Astrocyte (in vitro differentiated cells and primary cell): ENCODE data around the gene TBC1D16. TPM values are rescaled to one million over a fixed set of nuclear protein-coding genes. Genes with fewer than 3 reads are reported as not detected.

Experiments
- DNase-seq: peaks from one replicate; pipeline ENCODE4 v3.0.0-alpha.2; 2010; ENCODE audit warnings: low read depth
- FAIRE-seq: peaks from 2 replicates; lab custom pipeline; 2011; peaks lifted over from hg19 to GRCh38; lab: Jason Lieb, UNC
- H2AFZ ChIP-seq: 2 replicates; pipeline ENCODE4 v1.6.0; 2012; ENCODE audit warnings: low read depth, low read length, inconsistent platforms
- H3K27ac ChIP-seq: 2 replicates; pipeline ENCODE4 v1.5.1; 2011; ENCODE audit warnings: low read depth, low read length, inconsistent platforms
- H3K27me3 ChIP-seq: 2 replicates; pipeline ENCODE4 v1.6.0; 2011; ENCODE audit warnings: low read length, inconsistent platforms; ENCODE audit not compliant: insufficient read depth
- H3K36me3 ChIP-seq: 2 replicates; pipeline ENCODE4 v1.5.1; 2011; ENCODE audit warnings: low read length, inconsistent platforms; ENCODE audit not compliant: insufficient read depth
- H3K4me1 ChIP-seq: 2 replicates; pipeline ENCODE4 v1.5.1; 2011; ENCODE audit warnings: low read length, inconsistent platforms; ENCODE audit not compliant: insufficient read depth
- H3K4me2 ChIP-seq: 2 replicates; pipeline ENCODE4 v1.6.0; 2012; ENCODE audit warnings: low read length, inconsistent platforms
- H3K4me3 ChIP-seq: 2 replicates; pipeline ENCODE4 v1.5.1; 2011; ENCODE audit warnings: low read depth, mild to moderate bottlenecking, low read length, inconsistent platforms; ENCODE audit not compliant: insufficient read depth
- H3K79me2 ChIP-seq: 2 replicates; pipeline ENCODE4 v1.6.0; 2012; ENCODE audit warnings: mild to moderate bottlenecking, low read length, inconsistent platforms; ENCODE audit not compliant: insufficient read depth
- H3K9ac ChIP-seq: 2 replicates; pipeline ENCODE4 v1.6.0; 2012; ENCODE audit warnings: mild to moderate bottlenecking, low read length, inconsistent platforms
- H3K9me3 ChIP-seq: 2 replicates; pipeline ENCODE4 v1.5.1; 2012; ENCODE audit warnings: low read depth, mild to moderate bottlenecking, low read length, inconsistent platforms; ENCODE audit not compliant: insufficient read depth
- H4K20me1 ChIP-seq: 2 replicates; pipeline ENCODE4 v1.6.0; 2012; ENCODE audit warnings: low read length, inconsistent platforms; ENCODE audit not compliant: insufficient read depth
- H3K27ac Mint-ChIP-seq: one replicate; pipeline ENCODE4 v1.8.0; 2021; ENCODE audit warnings: mild to moderate bottlenecking, mixed read lengths; ENCODE audit not compliant: unreplicated experiment
- H3K27me3 Mint-ChIP-seq: one replicate; pipeline ENCODE4 v1.8.0; 2021; ENCODE audit warnings: low read depth, mixed read lengths; ENCODE audit not compliant: unreplicated experiment
- H3K36me3 Mint-ChIP-seq: one replicate; pipeline ENCODE4 v1.8.0; 2021; ENCODE audit warnings: low read depth, mixed read lengths; ENCODE audit not compliant: unreplicated experiment
- H3K4me1 Mint-ChIP-seq: one replicate; pipeline ENCODE4 v1.8.0; 2021; ENCODE audit warnings: low read depth, mixed read lengths; ENCODE audit not compliant: unreplicated experiment
- H3K4me3 Mint-ChIP-seq: one replicate; pipeline ENCODE4 v1.8.0; 2021; ENCODE audit warnings: mild to moderate bottlenecking, moderate library complexity, mixed read lengths; ENCODE audit not compliant: unreplicated experiment
- H3K9me3 Mint-ChIP-seq: one replicate; pipeline ENCODE4 v1.8.0; 2021; ENCODE audit warnings: mild to moderate bottlenecking, mixed read lengths; ENCODE audit not compliant: unreplicated experiment
- CTCF ChIP-seq: IDR thresholded peaks from 2 replicates; pipeline ENCODE4 v1.5.1; 2011; ENCODE audit warnings: low read depth, mild to moderate bottlenecking, inconsistent platforms, low read length, moderate library complexity; ENCODE audit not compliant: insufficient read depth
- EZH2 ChIP-seq: IDR thresholded peaks from 2 replicates; pipeline ENCODE4 v1.6.1; 2012; ENCODE audit warnings: mild to moderate bottlenecking, low read length, inconsistent platforms; ENCODE audit not compliant: insufficient read depth
- total RNA-seq: library from RNA; stranded (reverse); gene quantifications from 2 replicates; pipeline ENCODE4 v1.2.1, GENCODE V29; 2021

TBC1D16 gene
- total RNA-seq, 1 donor from 2014 or later, result 37.6 TPM

GRCh38 chr17:80010283-80010858 is 25.3 kb downstream of the TBC1D16 start:
- Histone ChIP-seq H3K27me3 (no peaks in the 10 kb centered on the region), H3K27ac (no peak overlapping the region), H3K4me1 (no peaks in the 10 kb centered on the region), H3K9ac (no peak overlapping the region), H3K4me2 (no peak overlapping the region), H3K4me3 (no peak overlapping the region), H3K9me3 (no peaks in the 10 kb centered on the region), H3K36me3 (no peaks in the 10 kb centered on the region), H4K20me1 (peaks cover 54% of the 10 kb centered on the region), H2AFZ (no peak overlapping the region), H3K79me2 (peaks cover 7% of the 10 kb centered on the region)
- DNase-seq (no peak), FAIRE-seq (no peak)
- H3K27ac Mint-ChIP-seq, result no peak overlapping the region
- TF ChIP-seq CTCF (no peak), EZH2 (no peak)
- peaks cover 6% of the 10 kb centered on the region for H3K36me3 Mint-ChIP-seq
- no peak overlapping the region for H3K4me3 Mint-ChIP-seq
- no peaks in the 10 kb centered on the region for H3K4me1 Mint-ChIP-seq
- no peaks in the 10 kb centered on the region for H3K9me3 Mint-ChIP-seq
- no peaks in the 10 kb centered on the region for H3K27me3 Mint-ChIP-seq

- H3K4me3 Mint-ChIP-seq, result no peak overlapping the region
- Histone ChIP-seq H3K27me3 (no peaks in the 10 kb centered on the region), H2AFZ (no peak overlapping the region), H3K4me3 (no peak overlapping the region), H3K27ac (no peak overlapping the region), H3K79me2 (peaks cover 4% of the 10 kb centered on the region), H3K9ac (no peak overlapping the region), H3K9me3 (no peaks in the 10 kb centered on the region), H3K36me3 (no peaks in the 10 kb centered on the region), H3K4me2 (no peak overlapping the region), H4K20me1 (peaks cover 58% of the 10 kb centered on the region), H3K4me1 (no peaks in the 10 kb centered on the region)
- H3K36me3 Mint-ChIP-seq, result peaks cover 2% of the 10 kb centered on the region
- FAIRE-seq (no peak), DNase-seq (no peak)
- no peaks in the 10 kb centered on the region for H3K4me1 Mint-ChIP-seq
- no peaks in the 10 kb centered on the region for H3K27me3 Mint-ChIP-seq
- no peaks in the 10 kb centered on the region for H3K9me3 Mint-ChIP-seq
- no peak overlapping the region for H3K27ac Mint-ChIP-seq
- no peak for TF ChIP-seq CTCF
- no peak for TF ChIP-seq EZH2
Observed at GRCh38 chr17:80009391-80010282, 26.0 kb downstream of the TBC1D16 start.
